Measurements from ENCODE around the gene ATP8B4.

ATP8B4 gene

GRCh38 chr15:49848282-49848724 lies 270.7 kb downstream of the ATP8B4 start:
- DNase-seq (ENCODE audit: insufficient read length, low spot score): no peak
- no peak for FAIRE-seq
- no peak for TF ChIP-seq POLR2A (IDR thresholded peaks at IDR 0.05; ENCODE audit: low read depth, low read length)
- no peak for TF ChIP-seq POLR2AphosphoS5 (IDR thresholded peaks at IDR 0.05; ENCODE audit: low read depth, low read length)
- TF ChIP-seq TAF1 (IDR thresholded peaks at IDR 0.05; ENCODE audit: low read depth, low read length): no peak
- TF ChIP-seq POU2F2 (IDR thresholded peaks at IDR 0.05; ENCODE audit: low read depth, low read length): no peak
- TF ChIP-seq SPI1 (IDR thresholded peaks at IDR 0.05; ENCODE audit: low read depth, low read length): no peak
- no peak for TF ChIP-seq PAX5 (IDR thresholded peaks at IDR 0.05; ENCODE audit: insufficient read depth, low read length, severe bottlenecking)

DNA sequence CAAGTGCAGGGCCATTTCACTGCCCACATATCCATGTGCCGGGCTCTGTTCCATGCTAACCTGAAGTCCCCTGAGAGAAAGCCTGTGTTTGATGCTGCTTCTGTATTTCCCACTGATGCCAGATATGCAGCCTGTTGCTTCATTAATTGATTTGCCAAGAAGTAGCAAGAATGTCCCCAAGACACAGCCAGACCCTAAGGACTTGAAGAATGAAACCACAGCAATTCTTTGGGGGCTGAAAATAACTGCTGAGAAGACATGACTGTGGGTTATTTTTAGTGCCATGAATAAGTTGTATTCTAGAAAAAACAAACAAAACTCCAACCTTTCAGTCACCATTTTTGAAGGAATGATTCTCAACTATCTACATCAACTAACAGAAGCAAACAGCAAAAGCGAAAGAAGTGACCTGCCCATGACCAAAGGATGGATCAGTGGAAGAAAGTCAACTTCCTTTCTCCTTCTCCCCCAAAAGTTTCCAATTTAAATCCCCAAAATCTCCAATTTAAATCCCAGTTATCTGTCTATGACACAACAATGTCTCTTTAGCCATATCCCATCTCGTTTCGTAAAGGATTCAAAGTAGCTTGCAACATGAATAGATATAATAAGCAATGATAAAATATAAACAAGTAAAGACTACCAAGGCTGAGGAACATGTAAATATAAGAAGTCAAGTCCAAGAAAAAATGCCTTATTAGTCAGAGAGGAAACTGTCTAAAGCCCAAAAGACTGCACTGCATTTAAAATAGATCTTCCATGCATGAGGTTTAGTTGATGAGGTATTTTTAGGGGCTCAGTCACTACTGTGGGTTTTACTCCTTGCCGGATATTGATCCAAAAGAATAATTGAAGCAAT lies 271.4 kb downstream of the ATP8B4 start:
- TF ChIP-seq TAF1 (IDR thresholded peaks at IDR 0.05; ENCODE audit: low read depth, low read length): no peak
- TF ChIP-seq POLR2A (IDR thresholded peaks at IDR 0.05; ENCODE audit: low read depth, low read length): no peak
- TF ChIP-seq POLR2AphosphoS5 (IDR thresholded peaks at IDR 0.05; ENCODE audit: low read depth, low read length): no peak
- no peak for TF ChIP-seq POU2F2 (IDR thresholded peaks at IDR 0.05; ENCODE audit: low read depth, low read length)
- no peak for TF ChIP-seq PAX5 (IDR thresholded peaks at IDR 0.05; ENCODE audit: insufficient read depth, low read length, severe bottlenecking)
- no peak for TF ChIP-seq SPI1 (IDR thresholded peaks at IDR 0.05; ENCODE audit: low read depth, low read length)
- DNase-seq (ENCODE audit: insufficient read length, low spot score): no peak
- no peak for FAIRE-seq

DNA sequence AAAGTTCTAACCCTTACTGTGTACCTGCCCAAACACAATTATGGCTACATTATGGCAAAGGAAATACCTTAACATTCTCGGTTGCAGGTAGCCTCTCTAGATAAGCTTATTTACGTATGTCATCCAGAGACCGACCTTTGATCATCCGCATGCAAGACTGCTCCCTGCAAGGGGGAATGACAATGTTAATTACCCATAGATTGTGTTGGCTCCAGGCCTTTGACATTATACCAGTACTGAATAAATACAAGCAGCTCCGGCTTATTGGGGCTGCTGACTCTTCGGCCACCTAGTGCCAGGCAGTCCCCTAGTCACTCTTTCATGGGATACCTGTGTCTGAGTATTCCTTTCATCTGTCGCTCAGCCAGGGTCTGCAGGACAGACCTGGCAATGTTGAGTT lies 274.6 kb downstream of the ATP8B4 start:
- TF ChIP-seq PAX5 (IDR thresholded peaks at IDR 0.05; ENCODE audit: insufficient read depth, low read length, severe bottlenecking) (no peak), POU2F2 (IDR thresholded peaks at IDR 0.05; ENCODE audit: low read depth, low read length) (no peak), POLR2AphosphoS5 (IDR thresholded peaks at IDR 0.05; ENCODE audit: low read depth, low read length) (no peak), SPI1 (IDR thresholded peaks at IDR 0.05; ENCODE audit: low read depth, low read length) (no peak), TAF1 (IDR thresholded peaks at IDR 0.05; ENCODE audit: low read depth, low read length) (no peak), POLR2A (IDR thresholded peaks at IDR 0.05; ENCODE audit: low read depth, low read length) (no peak)
- FAIRE-seq (no peak), DNase-seq (ENCODE audit: insufficient read length, low spot score) (no peak)

DNA sequence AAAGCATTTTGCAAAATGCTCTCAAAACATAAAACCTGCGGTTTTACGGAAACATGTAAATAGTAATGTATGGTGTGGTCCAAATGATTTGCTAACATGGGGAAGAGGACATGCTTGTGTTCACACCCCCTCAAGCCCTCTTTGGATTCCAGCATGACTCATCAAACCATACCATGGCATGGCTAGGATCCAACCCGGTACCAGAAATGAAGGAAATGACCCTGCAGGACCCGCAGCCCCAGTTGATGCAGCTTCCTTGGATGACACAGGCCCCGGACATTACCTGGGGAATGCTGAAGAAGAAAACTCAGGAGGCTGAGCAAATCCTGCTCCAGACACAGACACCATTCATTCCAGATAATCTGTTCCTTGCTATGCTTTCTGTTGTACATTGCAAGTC lies 275.3 kb downstream of the ATP8B4 start:
- FAIRE-seq (no peak), DNase-seq (ENCODE audit: insufficient read length, low spot score) (no peak)
- TF ChIP-seq SPI1 (IDR thresholded peaks at IDR 0.05; ENCODE audit: low read depth, low read length): no peak
- no peak for TF ChIP-seq POLR2AphosphoS5 (IDR thresholded peaks at IDR 0.05; ENCODE audit: low read depth, low read length)
- no peak for TF ChIP-seq TAF1 (IDR thresholded peaks at IDR 0.05; ENCODE audit: low read depth, low read length)
- no peak for TF ChIP-seq POLR2A (IDR thresholded peaks at IDR 0.05; ENCODE audit: low read depth, low read length)
- TF ChIP-seq POU2F2 (IDR thresholded peaks at IDR 0.05; ENCODE audit: low read depth, low read length): no peak
- TF ChIP-seq PAX5 (IDR thresholded peaks at IDR 0.05; ENCODE audit: insufficient read depth, low read length, severe bottlenecking): no peak

DNA sequence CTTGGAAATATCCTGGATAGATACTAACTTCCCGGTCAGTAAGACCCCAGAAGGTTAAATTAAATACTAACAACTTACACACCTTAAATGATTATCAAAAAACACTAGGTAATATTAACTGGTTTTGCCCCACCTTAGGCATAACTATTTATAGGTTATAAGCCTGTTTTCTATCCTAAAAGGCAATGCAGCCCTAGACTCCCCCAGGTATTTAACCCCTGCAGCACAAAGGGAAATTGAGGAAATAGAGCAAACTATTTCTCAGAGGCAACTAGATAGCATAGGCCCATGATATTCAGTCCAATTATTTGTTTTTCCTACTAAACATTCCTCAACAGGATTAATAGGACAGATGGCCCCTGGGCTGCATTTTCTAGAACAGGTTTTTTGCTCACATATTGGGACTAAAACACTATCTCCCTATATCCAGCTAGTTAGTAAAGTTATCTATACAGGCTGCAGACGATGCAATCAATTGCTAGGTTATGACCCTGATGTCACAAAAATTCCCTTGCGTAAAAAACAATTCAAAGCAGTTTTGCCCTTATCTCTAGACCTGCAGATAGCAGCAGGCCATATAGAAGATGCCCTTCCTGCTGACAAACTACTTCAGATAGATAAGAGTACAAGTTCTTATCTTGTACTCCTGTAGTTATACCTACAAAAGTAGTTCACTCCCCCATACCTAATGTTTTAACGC lies 276.9 kb downstream of the ATP8B4 start:
- DNase-seq (ENCODE audit: insufficient read length, low spot score) (no peak), FAIRE-seq (no peak)
- TF ChIP-seq POU2F2 (IDR thresholded peaks at IDR 0.05; ENCODE audit: low read depth, low read length) (no peak), SPI1 (IDR thresholded peaks at IDR 0.05; ENCODE audit: low read depth, low read length) (no peak), POLR2AphosphoS5 (IDR thresholded peaks at IDR 0.05; ENCODE audit: low read depth, low read length) (no peak), TAF1 (IDR thresholded peaks at IDR 0.05; ENCODE audit: low read depth, low read length) (no peak), PAX5 (IDR thresholded peaks at IDR 0.05; ENCODE audit: insufficient read depth, low read length, severe bottlenecking) (no peak), POLR2A (IDR thresholded peaks at IDR 0.05; ENCODE audit: low read depth, low read length) (no peak)

DNA sequence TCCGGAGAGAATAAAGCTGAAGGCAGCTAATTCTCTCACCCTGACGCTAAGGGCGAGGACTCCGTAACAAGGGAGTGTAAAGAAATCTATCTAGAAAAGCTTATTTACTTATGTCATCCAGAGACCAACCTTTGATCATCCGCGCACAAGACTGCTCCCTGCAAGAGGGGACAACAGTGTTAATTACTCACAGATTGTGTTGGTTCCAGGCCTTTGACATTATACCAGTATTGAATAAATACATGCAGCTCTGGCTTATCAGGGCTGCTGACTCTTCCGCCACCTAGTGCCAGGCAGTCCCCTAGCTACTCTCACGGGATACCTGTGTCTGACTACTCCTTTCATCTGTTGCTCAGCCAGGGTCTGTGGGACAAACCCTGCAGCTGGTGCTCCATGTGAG lies 286.5 kb downstream of the ATP8B4 start:
- DNase-seq (ENCODE audit: insufficient read length, low spot score): no peak
- no peak for FAIRE-seq

GRCh38 chr15:49831206-49831965 lies 287.6 kb downstream of the ATP8B4 start:
- TF ChIP-seq SPI1 (IDR thresholded peaks at IDR 0.05; ENCODE audit: low read depth, low read length) (no peak), POLR2A (IDR thresholded peaks at IDR 0.05; ENCODE audit: low read depth, low read length) (no peak), TAF1 (IDR thresholded peaks at IDR 0.05; ENCODE audit: low read depth, low read length) (no peak), PAX5 (IDR thresholded peaks at IDR 0.05; ENCODE audit: insufficient read depth, low read length, severe bottlenecking) (no peak), POU2F2 (IDR thresholded peaks at IDR 0.05; ENCODE audit: low read depth, low read length) (no peak), POLR2AphosphoS5 (IDR thresholded peaks at IDR 0.05; ENCODE audit: low read depth, low read length) (no peak)
- FAIRE-seq (no peak), DNase-seq (ENCODE audit: insufficient read length, low spot score) (no peak)

More for the DNA sequence above, 286.5 kb downstream of the ATP8B4 start:
- TF ChIP-seq POLR2AphosphoS5 (IDR thresholded peaks at IDR 0.05; ENCODE audit: low read depth, low read length) (no peak), SPI1 (IDR thresholded peaks at IDR 0.05; ENCODE audit: low read depth, low read length) (no peak), POLR2A (IDR thresholded peaks at IDR 0.05; ENCODE audit: low read depth, low read length) (no peak)

DNA sequence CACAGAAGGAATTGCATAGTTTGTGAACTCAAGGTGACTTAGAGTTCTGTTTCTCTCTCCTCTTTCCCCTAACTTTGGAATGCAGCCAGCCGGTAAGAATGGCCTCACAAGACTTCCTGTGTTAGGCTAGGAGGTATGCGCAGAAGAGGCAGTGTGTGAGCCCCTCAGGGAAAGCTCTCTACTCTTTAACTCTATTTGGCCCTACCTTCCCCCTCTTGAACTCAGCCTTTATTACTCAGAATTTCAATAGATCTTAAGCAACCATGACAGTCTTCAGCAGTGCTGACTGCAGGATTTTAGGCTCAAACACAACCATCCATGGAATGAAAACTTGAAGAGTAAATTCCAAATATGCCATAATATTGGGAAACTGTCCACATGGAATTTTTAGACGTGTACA lies 288.6 kb downstream of the ATP8B4 start:
- FAIRE-seq: no peak
- no peak for TF ChIP-seq POU2F2 (IDR thresholded peaks at IDR 0.05; ENCODE audit: low read depth, low read length)
- no peak for TF ChIP-seq SPI1 (IDR thresholded peaks at IDR 0.05; ENCODE audit: low read depth, low read length)
- no peak for TF ChIP-seq TAF1 (IDR thresholded peaks at IDR 0.05; ENCODE audit: low read depth, low read length)
- no peak for TF ChIP-seq PAX5 (IDR thresholded peaks at IDR 0.05; ENCODE audit: insufficient read depth, low read length, severe bottlenecking)
- no peak for TF ChIP-seq POLR2AphosphoS5 (IDR thresholded peaks at IDR 0.05; ENCODE audit: low read depth, low read length)
- TF ChIP-seq POLR2A (IDR thresholded peaks at IDR 0.05; ENCODE audit: low read depth, low read length): no peak
- DNase-seq (ENCODE audit: insufficient read length, low spot score): no peak

DNA sequence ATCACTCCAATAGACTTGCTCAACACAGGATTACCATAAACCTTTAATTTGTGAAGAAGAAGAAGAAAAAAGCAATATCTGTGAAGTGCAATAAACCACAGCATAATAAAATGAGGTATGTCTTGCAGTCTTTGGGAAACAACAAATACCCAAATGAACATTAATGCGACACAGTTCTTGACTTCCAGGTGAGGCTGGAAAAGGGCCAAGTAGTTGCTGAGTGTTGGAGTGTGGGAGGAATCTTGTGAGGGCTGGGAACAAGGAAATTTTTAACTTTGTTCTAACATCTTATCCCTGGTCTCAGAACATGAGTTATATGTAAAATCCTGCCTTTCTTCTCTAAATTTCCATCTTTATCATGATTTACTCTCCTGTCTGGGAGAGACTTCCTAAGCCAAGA lies 291.7 kb downstream of the ATP8B4 start:
- DNase-seq (ENCODE audit: insufficient read length, low spot score) (no peak), FAIRE-seq (no peak)
- TF ChIP-seq TAF1 (IDR thresholded peaks at IDR 0.05; ENCODE audit: low read depth, low read length) (no peak), POLR2A (IDR thresholded peaks at IDR 0.05; ENCODE audit: low read depth, low read length) (no peak), PAX5 (IDR thresholded peaks at IDR 0.05; ENCODE audit: insufficient read depth, low read length, severe bottlenecking) (no peak), POU2F2 (IDR thresholded peaks at IDR 0.05; ENCODE audit: low read depth, low read length) (no peak), SPI1 (IDR thresholded peaks at IDR 0.05; ENCODE audit: low read depth, low read length) (no peak), POLR2AphosphoS5 (IDR thresholded peaks at IDR 0.05; ENCODE audit: low read depth, low read length) (no peak)
